ENCODE results near the gene SASS6. TPM values are rescaled to one million over a fixed set of nuclear protein-coding genes. Genes with fewer than 3 reads are reported as not detected.

Gene SASS6
- total and polyA plus RNA-seq, 4 donors, result 3.7 to 5.4 (median 4.6) TPM

GRCh38 chr1:100038660-100039287 is 94.0 kb downstream of the SASS6 start:
- WGBS (ENCODE audit: insufficient coverage), result under 1% methylated on average over 31 of the region's 37 CpGs
- Histone ChIP-seq H3K27me3 (ENCODE audit: control insufficient read depth, insufficient read depth, low read length) (no peaks in the 10 kb centered on the region), H3K36me3 (ENCODE audit: control insufficient read depth, insufficient read depth, low read length) (no peaks in the 10 kb centered on the region), H3K4me3 (ENCODE audit: low read depth, low read length) (peak overlapping the region; percentile 87), H3K27ac (ENCODE audit: low read depth, low read length) (peak overlapping the region; percentile 98), H3K9me3 (ENCODE audit: control insufficient read depth, insufficient read depth, low read length) (no peaks in the 10 kb centered on the region), H3K4me1 (ENCODE audit: control insufficient read depth, insufficient read depth, low read length) (peaks cover 5% of the 10 kb centered on the region)
- peak in 5 of 6 donors; percentile 39 to 86 (median 78) for DNase-seq (ENCODE audit: low read depth in 4 of 6, low spot score in 6 of 6)

GRCh38 chr1:100037927-100038659 is 94.6 kb downstream of the SASS6 start:
- Histone ChIP-seq H3K4me3 (ENCODE audit: low read depth, low read length) (peak overlapping the region; percentile 87), H3K9me3 (ENCODE audit: control insufficient read depth, insufficient read depth, low read length) (no peaks in the 10 kb centered on the region), H3K27me3 (ENCODE audit: control insufficient read depth, insufficient read depth, low read length) (no peaks in the 10 kb centered on the region), H3K4me1 (ENCODE audit: control insufficient read depth, insufficient read depth, low read length) (peaks cover 5% of the 10 kb centered on the region), H3K27ac (ENCODE audit: low read depth, low read length) (peak overlapping the region; percentile 98), H3K36me3 (ENCODE audit: control insufficient read depth, insufficient read depth, low read length) (no peaks in the 10 kb centered on the region)
- under 1% methylated on average over 87 of the region's 87 CpGs for WGBS (ENCODE audit: insufficient coverage)
- DNase-seq (ENCODE audit: low read depth in 4 of 6, low spot score in 6 of 6), result peak; percentile 70 to 96 (median 84)

- peak in 1 of 6 donors; percentile 59 for DNase-seq (ENCODE audit: low read depth in 4 of 6, low spot score in 6 of 6)
- Histone ChIP-seq H3K9me3 (ENCODE audit: control insufficient read depth, insufficient read depth, low read length) (no peaks in the 10 kb centered on the region), H3K36me3 (ENCODE audit: control insufficient read depth, insufficient read depth, low read length) (no peaks in the 10 kb centered on the region), H3K27ac (ENCODE audit: low read depth, low read length) (peak overlapping the region; percentile 98), H3K4me1 (ENCODE audit: control insufficient read depth, insufficient read depth, low read length) (peaks cover 5% of the 10 kb centered on the region), H3K4me3 (ENCODE audit: low read depth, low read length) (peak overlapping the region; percentile 87), H3K27me3 (ENCODE audit: control insufficient read depth, insufficient read depth, low read length) (no peaks in the 10 kb centered on the region)
- WGBS (ENCODE audit: insufficient coverage), result under 1% methylated on average over 6 of the region's 8 CpGs
Observed at GRCh38 chr1:100037656-100037926, 95.1 kb downstream of the SASS6 start.

- H3K4me3 ChIP-seq (ENCODE audit: low read depth, low read length), result peak overlapping the region; percentile 87
- WGBS (ENCODE audit: insufficient coverage), result 60% methylated on average over 2 of the region's 11 CpGs
- DNase-seq (ENCODE audit: low read depth in 4 of 6, low spot score in 6 of 6), result peak in 2 of 6 donors; percentile 9 to 16
Observed at GRCh38 chr1:100036718-100037655, 95.7 kb downstream of the SASS6 start.

GRCh38 chr1:100035214-100035613 is 97.5 kb downstream of the SASS6 start:
- Histone ChIP-seq H3K9me3 (ENCODE audit: control insufficient read depth, insufficient read depth, low read length) (no peaks in the 10 kb centered on the region), H3K4me3 (ENCODE audit: low read depth, low read length) (no peak overlapping the region), H3K27me3 (ENCODE audit: control insufficient read depth, insufficient read depth, low read length) (no peaks in the 10 kb centered on the region), H3K27ac (ENCODE audit: low read depth, low read length) (no peak overlapping the region), H3K4me1 (ENCODE audit: control insufficient read depth, insufficient read depth, low read length) (peaks cover 1% of the 10 kb centered on the region), H3K36me3 (ENCODE audit: control insufficient read depth, insufficient read depth, low read length) (no peaks in the 10 kb centered on the region)
- no CpG with 5 or more reads among the region's 1 CpG for WGBS (ENCODE audit: insufficient coverage)
- DNase-seq (ENCODE audit: low read depth in 4 of 6, low spot score in 6 of 6), result no peak

More at GRCh38 chr1:100036718-100037655, 95.7 kb downstream of the SASS6 start:
- H3K4me1 ChIP-seq (ENCODE audit: control insufficient read depth, insufficient read depth, low read length), result peaks cover 5% of the 10 kb centered on the region
- no peaks in the 10 kb centered on the region for H3K36me3 ChIP-seq (ENCODE audit: control insufficient read depth, insufficient read depth, low read length)
- H3K9me3 ChIP-seq (ENCODE audit: control insufficient read depth, insufficient read depth, low read length), result no peaks in the 10 kb centered on the region
- H3K27me3 ChIP-seq (ENCODE audit: control insufficient read depth, insufficient read depth, low read length), result no peaks in the 10 kb centered on the region
- H3K27ac ChIP-seq (ENCODE audit: low read depth, low read length), result peak overlapping the region; percentile 98

GRCh38 chr1:100034470-100034869 is 98.3 kb downstream of the SASS6 start:
- peak in 2 of 6 donors; percentile 21 to 23 for DNase-seq (ENCODE audit: low read depth in 4 of 6, low spot score in 6 of 6)
- no peak overlapping the region for H3K4me3 ChIP-seq (ENCODE audit: low read depth, low read length)

More at GRCh38 chr1:100034470-100034869, 98.3 kb downstream of the SASS6 start:
- H3K4me1 ChIP-seq (ENCODE audit: control insufficient read depth, insufficient read depth, low read length), result no peaks in the 10 kb centered on the region
- no peaks in the 10 kb centered on the region for H3K36me3 ChIP-seq (ENCODE audit: control insufficient read depth, insufficient read depth, low read length)
- no peak overlapping the region for H3K27ac ChIP-seq (ENCODE audit: low read depth, low read length)
- no peaks in the 10 kb centered on the region for H3K9me3 ChIP-seq (ENCODE audit: control insufficient read depth, insufficient read depth, low read length)
- no peaks in the 10 kb centered on the region for H3K27me3 ChIP-seq (ENCODE audit: control insufficient read depth, insufficient read depth, low read length)

Small RNA genes within 50 kb of the gene (small RNA-seq; reads per million reads assigned to genes)
- 0.10 reads per million for gene AC093019.1 (ENCODE audit: low replicate concordance)

Other genes with a start within 250 kb of the SASS6 start
- 10 to 100 TPM; 21.5 to 35.2 TPM for gene SLC35A3, start 162.9 kb downstream of the SASS6 start, total RNA-seq
- gene SLC35A3, start 162.9 kb downstream of the SASS6 start, polyA plus RNA-seq (ENCODE audit: insufficient read length in 2 of 2), result 10 to 100 TPM; 21.6 to 22.6 TPM
- 10 to 100 TPM; 16.4 to 29.3 TPM for gene TRMT13, start 233 bp upstream of the SASS6 start, total RNA-seq
- gene TRMT13, start 233 bp upstream of the SASS6 start, polyA plus RNA-seq (ENCODE audit: insufficient read length in 2 of 2), result 10 to 100 TPM; 19.1 to 19.5 TPM
- gene LRRC39, start 45.3 kb upstream of the SASS6 start, total RNA-seq, result 1 to 10 TPM; 4.1 to 7.3 TPM
- gene LRRC39, start 45.3 kb upstream of the SASS6 start, polyA plus RNA-seq (ENCODE audit: insufficient read length in 2 of 2), result 1 to 10 TPM; 5.3 to 5.4 TPM
- gene DBT, start 116.9 kb upstream of the SASS6 start, total RNA-seq, result 10 to 100 TPM; 12.6 to 14.5 TPM
- 10 to 100 TPM; 12.1 to 12.3 TPM for gene DBT, start 116.9 kb upstream of the SASS6 start, polyA plus RNA-seq (ENCODE audit: insufficient read length in 2 of 2)
- 10 to 100 TPM; 28.8 to 44.5 TPM for gene RTCA, start 133.3 kb upstream of the SASS6 start, total RNA-seq
- 10 to 100 TPM; 45.5 to 46.4 TPM for gene RTCA, start 133.3 kb upstream of the SASS6 start, polyA plus RNA-seq (ENCODE audit: insufficient read length in 2 of 2)
- gene CDC14A, start 219.6 kb upstream of the SASS6 start, total RNA-seq, result 10 to 100 TPM; 13.8 to 18.9 TPM
- gene CDC14A, start 219.6 kb upstream of the SASS6 start, polyA plus RNA-seq (ENCODE audit: insufficient read length in 2 of 2), result 1 to 10 TPM; 6.1 to 6.4 TPM

Data from spinal cord (tissue), 10 donors.